RWPE2 (cell line): ENCODE measurements around the gene TRPM2.

Experiments
- ATAC-seq: fragments of 200-7000 bp; cut with Tn5 transposase; 3 replicates; pipeline ENCODE4 v1.9.1; 2021; ENCODE audit warnings: low read depth
- DNase-seq: peaks from one replicate; pipeline ENCODE4 v3.0.0-alpha.2; 2020; ENCODE audit warnings: low spot score
- H3K27ac ChIP-seq: fragments of 450-650 bp; 2 replicates; pipeline ENCODE4 v1.5.1; 2017; ENCODE audit warnings: mild to moderate bottlenecking; ENCODE audit not compliant: poor library complexity, severe bottlenecking
- H3K27me3 ChIP-seq: fragments of 250-450 bp; sonication (Bioruptor Pico); 2 replicates; pipeline ENCODE4 v1.5.1; 2021; ENCODE audit warnings: mild to moderate bottlenecking, moderate library complexity; ENCODE audit not compliant: insufficient read depth, poor library complexity, severe bottlenecking
- H3K36me3 ChIP-seq: fragments of 250-450 bp; sonication (Bioruptor Pico); 2 replicates; pipeline ENCODE4 v1.5.1; 2020; ENCODE audit warnings: low read depth, mild to moderate bottlenecking, moderate library complexity
- H3K4me1 ChIP-seq: fragments of 250-450 bp; sonication (Bioruptor Pico); 2 replicates; pipeline ENCODE4 v1.5.1; 2021; ENCODE audit warnings: mild to moderate bottlenecking, moderate library complexity; ENCODE audit not compliant: insufficient read depth, poor library complexity, severe bottlenecking
- H3K4me3 ChIP-seq: fragments of 250-450 bp; sonication (Bioruptor Pico); 2 replicates; pipeline ENCODE4 v1.5.1; 2021; ENCODE audit warnings: mild to moderate bottlenecking, moderate library complexity; ENCODE audit not compliant: severe bottlenecking
- H3K9me3 ChIP-seq: fragments of 250-450 bp; sonication (Bioruptor Pico); 2 replicates; pipeline ENCODE4 v1.5.1; 2021; ENCODE audit warnings: mild to moderate bottlenecking, moderate library complexity; ENCODE audit not compliant: severe bottlenecking
- TF ChIP-seq, protein P1 (sequence below): fragments of 450-650 bp; IDR thresholded peaks from one replicate; pipeline ENCODE4 v1.5.1; 2017; ENCODE audit warnings: mild to moderate bottlenecking, moderate library complexity; ENCODE audit not compliant: poor library complexity, severe bottlenecking

Gene TRPM2

DNA sequence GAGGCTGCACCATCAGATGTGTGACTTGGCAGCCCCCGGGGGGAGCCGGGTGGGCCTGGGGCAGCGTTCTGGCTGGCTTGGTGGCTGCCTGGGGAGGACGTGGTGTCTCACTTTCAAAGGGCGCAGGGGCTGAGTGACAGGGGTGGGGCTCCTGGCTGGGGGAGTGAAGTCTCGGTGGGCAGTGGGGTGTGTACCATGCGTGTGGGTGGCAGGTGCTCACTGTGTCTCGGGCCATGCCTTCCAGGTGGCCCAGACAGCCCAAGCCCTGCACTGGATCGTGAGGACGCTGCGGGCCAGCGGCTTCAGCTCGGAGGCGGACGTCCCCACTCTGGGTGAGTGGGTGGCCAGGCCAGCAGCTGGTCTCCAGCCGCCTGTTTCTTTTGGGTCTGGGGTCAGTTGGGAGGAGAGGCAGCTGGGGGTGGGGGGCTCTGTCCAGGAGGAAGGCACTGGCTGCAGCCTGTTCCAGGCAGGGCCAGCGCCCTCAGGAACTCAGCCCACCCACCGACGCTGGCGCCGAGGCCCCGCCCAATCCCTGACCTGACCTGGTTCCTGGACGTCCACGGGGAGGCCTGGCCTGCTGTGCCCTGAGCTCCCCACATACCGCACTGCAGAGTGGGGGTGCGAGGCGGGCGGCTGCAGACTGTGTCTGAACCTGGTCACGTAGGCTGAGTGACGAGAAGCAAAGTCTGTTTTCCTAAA lies 71.3 kb downstream of the TRPM2 start:
- Histone ChIP-seq H3K27me3 (no peaks in the 10 kb centered on the region), H3K27ac (no peak overlapping the region), H3K4me3 (no peak overlapping the region), H3K36me3 (no peaks in the 10 kb centered on the region), H3K4me1 (no peaks in the 10 kb centered on the region), H3K9me3 (peaks cover 1% of the 10 kb centered on the region)
- ATAC-seq (no peak), DNase-seq (peak; percentile 52)
- TF ChIP-seq, protein P1, sequence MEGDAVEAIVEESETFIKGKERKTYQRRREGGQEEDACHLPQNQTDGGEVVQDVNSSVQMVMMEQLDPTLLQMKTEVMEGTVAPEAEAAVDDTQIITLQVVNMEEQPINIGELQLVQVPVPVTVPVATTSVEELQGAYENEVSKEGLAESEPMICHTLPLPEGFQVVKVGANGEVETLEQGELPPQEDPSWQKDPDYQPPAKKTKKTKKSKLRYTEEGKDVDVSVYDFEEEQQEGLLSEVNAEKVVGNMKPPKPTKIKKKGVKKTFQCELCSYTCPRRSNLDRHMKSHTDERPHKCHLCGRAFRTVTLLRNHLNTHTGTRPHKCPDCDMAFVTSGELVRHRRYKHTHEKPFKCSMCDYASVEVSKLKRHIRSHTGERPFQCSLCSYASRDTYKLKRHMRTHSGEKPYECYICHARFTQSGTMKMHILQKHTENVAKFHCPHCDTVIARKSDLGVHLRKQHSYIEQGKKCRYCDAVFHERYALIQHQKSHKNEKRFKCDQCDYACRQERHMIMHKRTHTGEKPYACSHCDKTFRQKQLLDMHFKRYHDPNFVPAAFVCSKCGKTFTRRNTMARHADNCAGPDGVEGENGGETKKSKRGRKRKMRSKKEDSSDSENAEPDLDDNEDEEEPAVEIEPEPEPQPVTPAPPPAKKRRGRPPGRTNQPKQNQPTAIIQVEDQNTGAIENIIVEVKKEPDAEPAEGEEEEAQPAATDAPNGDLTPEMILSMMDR: no peak

DNA sequence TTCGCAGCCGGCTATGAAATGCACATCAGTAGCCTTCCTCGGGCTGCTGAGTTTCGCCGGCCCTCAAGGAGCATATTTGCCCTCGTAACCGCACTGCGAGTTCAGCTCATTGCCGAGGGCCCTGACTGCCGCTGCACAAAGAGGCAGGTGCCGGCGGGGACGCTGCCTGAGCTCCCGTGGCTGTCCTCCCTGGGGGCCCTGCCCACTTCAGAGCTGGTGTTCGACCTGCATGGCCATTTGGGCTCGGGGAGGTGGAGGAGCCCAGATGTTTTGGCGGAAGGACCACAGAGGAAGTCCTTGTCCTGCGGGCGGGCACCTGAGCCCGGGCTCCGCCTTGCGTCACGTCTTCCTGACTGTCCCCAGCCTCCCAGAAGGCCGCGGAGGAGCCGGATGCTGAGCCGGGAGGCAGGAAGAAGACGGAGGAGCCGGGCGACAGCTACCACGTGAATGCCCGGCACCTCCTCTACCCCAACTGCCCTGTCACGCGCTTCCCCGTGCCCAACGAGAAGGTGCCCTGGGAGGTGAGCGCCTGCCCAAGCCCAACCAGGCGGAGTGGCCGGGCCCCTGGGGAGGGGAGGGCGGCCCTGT lies 72.0 kb downstream of the TRPM2 start:
- Histone ChIP-seq H3K4me3 (no peak overlapping the region), H3K27me3 (no peaks in the 10 kb centered on the region), H3K36me3 (no peaks in the 10 kb centered on the region), H3K27ac (no peak overlapping the region), H3K9me3 (peaks cover 4% of the 10 kb centered on the region), H3K4me1 (no peaks in the 10 kb centered on the region)
- no peak for ATAC-seq
- DNase-seq: peak; percentile 56
- TF ChIP-seq, protein P1: no peak

DNA sequence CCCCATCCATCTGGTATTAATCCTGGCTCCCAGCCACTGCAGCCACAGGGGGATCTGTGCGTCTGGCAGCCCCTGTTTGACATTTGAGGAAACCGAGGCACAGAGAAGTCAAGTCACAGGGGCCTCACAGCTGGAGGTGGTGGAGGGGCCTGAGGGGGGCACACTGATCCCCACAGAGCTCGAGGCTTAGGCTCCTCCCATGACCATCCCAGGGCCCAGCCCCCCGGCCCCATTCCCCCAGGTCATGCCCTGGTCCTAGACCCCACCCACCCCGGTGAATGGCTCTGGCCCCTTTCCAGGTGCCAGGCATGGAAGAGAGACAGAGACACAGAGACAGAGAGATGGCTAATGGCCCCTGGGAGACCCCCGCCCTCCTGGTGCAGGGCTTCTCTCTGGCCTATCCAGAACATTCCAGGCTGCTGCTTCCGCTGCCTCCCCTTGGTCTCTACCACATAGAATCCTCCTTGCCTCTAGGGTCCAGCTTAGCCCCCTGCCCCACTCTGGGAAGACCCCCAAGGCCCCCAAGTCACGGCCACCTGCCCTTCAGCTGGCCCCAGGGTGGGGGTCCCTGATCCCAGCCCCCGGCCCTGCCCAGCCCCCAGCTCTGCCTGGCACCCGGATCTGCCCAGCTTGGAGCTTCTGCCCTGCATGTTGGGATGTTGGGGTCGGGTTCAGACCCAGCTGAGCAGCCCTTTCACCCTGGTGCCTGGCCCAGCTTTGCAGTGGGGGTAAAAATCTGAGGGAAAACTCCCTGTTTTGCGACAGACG lies 72.7 kb downstream of the TRPM2 start:
- no peak overlapping the region for H3K27ac ChIP-seq
- no peaks in the 10 kb centered on the region for H3K36me3 ChIP-seq
- no peaks in the 10 kb centered on the region for H3K4me1 ChIP-seq
- H3K9me3 ChIP-seq: peaks cover 4% of the 10 kb centered on the region
- H3K4me3 ChIP-seq: no peak overlapping the region
- DNase-seq (peak; percentile 38), ATAC-seq (no peak)
- TF ChIP-seq, protein P1: no peak
- no peaks in the 10 kb centered on the region for H3K27me3 ChIP-seq

DNA sequence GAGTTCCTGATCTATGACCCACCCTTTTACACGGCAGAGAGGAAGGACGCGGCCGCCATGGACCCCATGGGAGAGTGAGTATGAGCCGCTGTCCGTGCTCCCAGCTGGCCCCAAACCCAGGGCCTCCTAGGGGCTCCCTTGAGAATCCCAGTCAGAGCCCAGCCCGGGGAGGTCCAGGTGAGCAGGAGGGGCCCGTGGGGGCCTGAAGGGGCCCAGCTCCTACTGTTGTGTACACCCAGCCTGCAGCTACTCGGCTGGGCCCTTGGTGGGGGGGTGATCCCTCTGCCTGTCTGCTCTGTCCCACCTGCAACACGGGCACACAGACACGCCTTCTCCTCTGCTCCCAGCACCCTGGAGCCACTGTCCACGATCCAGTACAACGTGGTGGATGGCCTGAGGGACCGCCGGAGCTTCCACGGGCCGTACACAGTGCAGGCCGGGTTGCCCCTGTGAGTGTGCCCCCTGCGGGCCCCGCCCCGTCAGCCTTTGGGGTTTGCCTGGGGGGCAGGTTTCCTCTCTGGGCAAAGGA lies 73.3 kb downstream of the TRPM2 start:
- ATAC-seq: no peak
- no peaks in the 10 kb centered on the region for H3K27me3 ChIP-seq
- H3K27ac ChIP-seq: no peak overlapping the region
- peak; percentile 38 for DNase-seq
- TF ChIP-seq, protein P1: no peak
- no peak overlapping the region for H3K4me3 ChIP-seq
- no peaks in the 10 kb centered on the region for H3K4me1 ChIP-seq
- peaks cover 4% of the 10 kb centered on the region for H3K9me3 ChIP-seq
- H3K36me3 ChIP-seq: no peaks in the 10 kb centered on the region
